H4 (cell line): Measurements from ENCODE around the gene IQCH. TPM values are rescaled to one million over a fixed set of nuclear protein-coding genes. Genes with fewer than 3 reads are reported as not detected.

Experiments used
- DNase-seq: peaks from one replicate; pipeline ENCODE4 v3.0.0-alpha.2; 2015; ENCODE audit warnings: low spot score
- total RNA-seq: library from RNA; depleted of rRNA; stranded (reverse); fragments of >200 nt; shearing (Covaris generic); gene quantifications from 2 replicates; pipeline ENCODE4 v1.2.3, GENCODE V29; 2014; rRNA removed

Gene IQCH
- total RNA-seq, 1 experiment from 2014 or later = 0.43 TPM

DNA sequence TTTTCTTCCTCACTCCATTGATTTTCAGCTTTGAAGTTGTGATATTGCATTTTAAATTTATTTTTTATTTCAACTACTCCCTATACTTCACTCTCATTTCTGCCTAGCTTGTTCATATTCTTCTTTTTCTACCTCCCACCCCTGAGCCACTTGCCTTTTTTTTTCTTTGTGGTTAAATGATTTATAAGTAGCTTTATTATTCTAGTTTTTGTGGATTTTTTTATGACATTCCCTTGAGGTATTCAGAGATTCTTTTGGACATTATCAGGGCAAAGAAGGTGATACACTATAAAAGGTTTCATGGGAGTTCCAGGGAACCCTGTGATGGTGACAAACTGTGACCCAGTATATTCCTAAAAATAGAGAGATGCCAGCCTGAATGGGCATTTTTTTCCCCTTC, 269.6 kb downstream of the IQCH start:
- no peak for DNase-seq

DNA sequence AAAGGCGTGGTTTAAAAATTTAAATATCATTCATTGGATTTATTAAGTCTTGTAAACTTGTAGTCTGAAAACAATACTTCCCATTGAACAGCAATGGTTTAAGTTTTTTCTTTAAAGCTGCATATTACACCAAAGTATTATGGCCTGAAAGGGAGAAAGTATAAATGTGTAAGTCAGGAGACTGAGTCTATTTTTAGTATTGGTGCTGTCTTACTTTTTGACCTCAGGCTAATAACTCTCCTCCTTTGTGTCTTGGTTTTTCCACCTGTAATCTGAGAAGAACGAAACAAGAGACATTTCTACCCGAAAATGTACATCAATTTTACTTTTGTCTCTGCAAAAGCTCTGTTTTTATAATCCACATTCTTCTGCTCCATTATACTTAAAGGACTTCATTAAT, 273.9 kb downstream of the IQCH start:
- no peak for DNase-seq

DNA sequence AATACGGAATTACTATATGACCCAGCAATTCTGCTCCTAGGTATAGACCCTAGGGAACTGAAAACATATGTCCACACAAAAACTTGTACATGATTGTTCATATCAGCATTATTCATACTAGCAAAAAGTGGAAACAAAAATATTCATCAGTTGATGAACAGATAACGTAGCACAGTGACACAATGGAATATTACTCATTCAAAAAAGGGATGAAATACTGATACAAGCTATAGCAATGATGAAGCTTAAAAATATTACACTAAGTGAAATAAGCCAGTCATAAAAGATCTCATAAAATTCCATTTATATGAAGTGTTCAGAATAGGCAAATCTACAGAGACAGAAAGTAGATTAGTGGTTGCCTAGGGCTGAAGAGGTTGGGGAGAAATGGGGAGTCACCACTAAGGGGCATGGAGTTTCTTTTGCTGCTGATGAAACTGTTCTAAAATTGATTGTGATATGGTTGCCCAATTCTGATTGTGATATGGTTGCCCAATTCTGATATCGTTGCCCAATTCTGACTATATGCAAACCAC, 276.9 kb downstream of the IQCH start:
- no peak for DNase-seq

DNA sequence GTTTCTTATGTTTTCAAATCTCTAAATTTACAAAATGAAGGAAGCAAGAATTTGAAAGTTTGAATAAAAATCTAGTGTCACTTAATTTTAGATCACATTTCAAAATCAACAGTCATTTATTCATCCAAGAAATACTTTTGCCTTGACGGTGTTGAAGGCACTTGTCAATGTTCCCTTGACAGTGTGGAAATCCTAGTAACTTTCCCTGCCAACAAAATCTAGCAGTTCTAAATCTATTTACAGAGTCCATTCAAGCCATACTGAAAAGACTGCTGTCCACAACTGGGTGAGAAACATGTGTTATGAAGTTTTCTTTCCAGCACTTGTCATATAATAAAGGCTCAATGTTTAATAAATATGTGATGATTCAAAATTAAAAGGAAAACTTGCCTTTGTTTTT, 279.3 kb downstream of the IQCH start:
- no peak for DNase-seq

DNA sequence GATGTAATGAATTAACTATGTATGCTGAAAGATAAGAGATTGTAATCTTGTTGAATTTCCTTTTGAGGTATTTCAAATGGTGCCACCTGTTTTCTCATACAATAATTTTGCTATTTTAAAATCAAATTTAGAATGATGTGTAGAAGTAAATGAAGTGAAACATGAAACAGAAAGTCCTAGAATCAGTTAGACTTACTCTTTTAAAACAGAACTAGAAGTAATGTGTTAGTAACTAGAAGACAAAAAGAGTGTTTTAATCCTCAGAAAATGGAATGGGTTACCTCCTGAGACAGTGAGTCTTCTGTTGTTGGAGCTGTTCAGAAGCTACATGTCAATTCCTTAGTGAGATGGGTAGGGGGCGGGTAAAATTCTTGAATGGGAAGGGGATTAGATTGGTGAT, 279.8 kb downstream of the IQCH start:
- no peak for DNase-seq

DNA sequence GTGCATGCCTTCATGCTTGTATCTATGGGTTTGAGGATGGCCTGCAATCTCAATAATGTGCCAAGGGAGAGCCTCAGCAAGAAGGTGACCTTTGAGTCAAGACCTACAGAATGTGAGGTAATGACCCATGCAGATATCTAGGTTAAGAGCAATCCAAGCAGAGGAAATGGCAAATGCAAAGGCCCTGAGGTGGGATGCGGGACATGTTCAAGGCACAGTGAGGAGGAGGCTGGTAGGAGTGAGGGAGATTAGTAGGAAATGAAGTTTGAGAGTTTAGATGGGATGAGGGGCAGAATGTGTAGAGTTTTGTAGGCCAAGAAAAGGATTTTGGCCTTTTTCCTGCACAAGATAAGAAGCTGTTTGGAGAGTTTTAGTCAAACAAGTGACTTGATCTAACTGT, 283.2 kb downstream of the IQCH start:
- no peak for DNase-seq

DNA sequence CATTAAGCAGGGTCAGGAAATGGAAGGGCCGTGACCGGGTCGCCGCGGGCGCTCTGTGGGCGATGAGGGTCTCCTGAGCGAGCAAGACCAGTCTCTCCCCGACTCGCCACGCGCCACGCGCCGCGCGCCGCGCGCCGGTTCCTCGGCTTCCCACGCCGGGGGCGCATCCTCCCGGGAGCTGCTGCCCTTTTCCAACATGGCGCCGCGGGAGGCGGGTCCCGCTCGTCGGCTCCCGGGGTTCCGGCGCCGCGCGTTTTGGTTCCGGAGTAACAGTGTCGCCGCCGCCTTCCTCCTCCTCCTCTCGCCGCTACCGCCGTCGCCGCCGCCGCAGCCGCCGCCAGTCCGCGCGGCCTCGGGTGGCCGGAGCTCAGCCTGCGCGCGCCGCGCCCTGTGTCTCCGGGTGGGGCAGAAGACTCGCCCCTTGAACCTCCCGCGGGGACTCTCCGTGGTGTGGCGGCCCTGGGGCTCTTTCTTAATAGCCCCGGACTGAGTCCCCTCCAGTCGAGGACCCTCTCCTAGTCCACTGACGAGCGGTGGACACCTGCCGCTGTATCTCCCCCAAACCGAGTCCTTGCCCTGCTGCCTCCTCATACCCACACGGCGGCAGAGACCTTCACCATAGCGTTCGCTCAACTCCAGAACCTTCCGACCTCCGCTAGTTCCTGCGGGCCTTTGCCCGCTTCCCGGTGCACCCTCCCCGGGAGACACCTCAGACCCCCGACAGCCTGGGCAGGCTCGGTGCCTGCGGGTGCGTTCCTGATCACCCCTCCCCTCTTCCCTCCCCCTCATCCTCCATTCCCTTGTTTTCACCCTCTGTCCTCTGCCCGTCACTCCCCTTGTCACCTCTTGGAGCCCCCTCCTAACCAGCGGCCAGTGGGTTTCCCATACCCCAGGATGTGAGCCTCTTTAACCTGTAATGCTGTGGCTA, 288.1 kb downstream of the IQCH start, which contains the start of gene MAP2K5:
MAP2K5 (plus strand) TSS at position 284 of the 928 bp plus-strand sequence; CDS start at position 917, 633 bp downstream.
- peak; percentile 24 for DNase-seq

DNA sequence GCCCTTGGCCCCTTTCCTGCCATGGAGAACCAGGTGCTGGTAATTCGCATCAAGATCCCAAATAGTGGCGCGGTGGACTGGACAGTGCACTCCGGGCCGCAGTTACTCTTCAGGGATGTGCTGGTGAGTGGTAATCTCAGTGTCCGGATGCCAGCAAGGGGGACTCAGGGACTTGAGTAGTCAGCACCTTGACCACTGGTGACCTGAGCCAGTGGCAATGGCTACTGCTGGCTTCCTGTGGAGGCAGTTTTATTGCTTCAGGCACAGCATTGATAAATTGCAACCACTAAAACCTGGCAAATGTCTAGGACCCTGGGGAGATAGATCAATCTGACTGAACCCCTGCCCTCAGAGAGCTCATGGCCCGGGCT, 288.7 kb downstream of the IQCH start:
- DNase-seq = no peak

DNA sequence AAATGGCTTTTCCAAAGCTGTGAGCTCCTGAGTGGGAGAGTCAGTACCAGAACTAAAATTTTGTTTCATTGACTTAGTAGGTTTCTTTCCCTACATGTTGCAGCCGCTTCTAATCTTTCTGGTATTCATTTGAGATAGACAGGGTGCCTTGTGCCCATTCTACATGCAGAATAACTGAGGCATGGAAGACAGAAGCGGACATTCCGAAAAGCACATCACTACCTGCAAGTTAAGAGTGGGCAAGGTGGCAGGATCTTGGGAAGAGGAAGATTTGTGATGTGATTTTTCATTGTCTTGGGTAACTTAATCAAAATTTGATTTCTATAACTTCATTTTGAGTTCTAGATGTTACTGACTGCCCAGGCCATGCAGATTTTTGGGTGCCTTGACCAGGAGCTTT, 289.9 kb downstream of the IQCH start:
- no peak for DNase-seq

DNA sequence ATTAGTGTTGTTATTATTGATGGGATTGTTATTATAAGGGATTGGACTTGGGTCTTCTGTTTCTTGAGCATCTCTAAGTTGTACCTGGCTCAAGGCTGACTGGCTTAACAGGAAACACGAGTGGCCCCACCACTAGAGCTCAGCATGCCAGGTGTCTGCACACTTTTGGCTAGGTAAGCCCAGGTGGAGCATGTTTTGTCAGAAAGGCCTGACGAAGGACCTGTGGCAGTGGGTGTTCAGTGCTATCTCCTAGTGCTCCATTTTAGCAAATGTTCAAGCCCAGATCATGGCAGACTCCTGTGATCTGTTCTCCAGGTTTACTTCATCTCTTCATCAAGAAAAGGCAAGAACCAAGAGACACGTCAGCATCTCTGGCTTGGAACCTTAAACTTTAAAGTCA, 291.3 kb downstream of the IQCH start:
- DNase-seq = no peak

DNA sequence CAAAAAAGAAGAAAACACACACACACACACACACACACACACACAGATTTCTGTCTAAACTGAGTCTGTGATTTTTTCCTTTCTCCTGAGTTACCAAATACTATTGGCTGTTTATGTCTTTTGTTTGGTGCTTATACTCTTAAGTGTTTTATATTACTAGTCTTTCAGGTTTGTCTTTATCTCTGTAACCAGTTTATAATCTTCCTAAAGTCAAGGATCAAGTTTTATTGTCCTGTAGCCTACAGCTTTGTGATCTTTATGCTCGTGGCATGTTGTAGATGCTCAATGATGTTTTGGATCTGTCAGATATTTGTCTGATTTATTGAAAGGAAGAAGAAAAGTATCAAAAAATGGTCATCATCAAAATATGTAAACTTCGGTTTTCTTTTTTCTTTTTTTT, 292.5 kb downstream of the IQCH start:
- no peak for DNase-seq

DNA sequence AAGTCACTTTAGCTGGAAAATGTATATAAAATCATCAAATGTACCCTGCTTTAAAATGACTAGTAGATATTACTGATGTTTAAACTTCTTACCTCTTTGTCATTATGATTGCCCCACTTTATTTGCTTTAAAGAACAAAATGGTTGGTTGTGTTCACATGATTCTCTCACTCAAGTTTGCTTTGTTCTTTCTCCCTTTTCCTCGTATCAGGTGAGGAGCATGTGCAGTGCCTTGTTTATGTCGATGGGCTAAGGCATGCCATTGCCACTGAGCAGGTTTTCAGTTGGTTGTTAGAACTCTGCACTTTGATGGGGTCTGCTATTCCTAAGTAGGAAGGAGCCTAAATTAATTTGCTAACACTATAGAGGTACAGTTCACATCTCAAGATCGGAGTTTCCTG, 293.2 kb downstream of the IQCH start:
- no peak for DNase-seq

DNA sequence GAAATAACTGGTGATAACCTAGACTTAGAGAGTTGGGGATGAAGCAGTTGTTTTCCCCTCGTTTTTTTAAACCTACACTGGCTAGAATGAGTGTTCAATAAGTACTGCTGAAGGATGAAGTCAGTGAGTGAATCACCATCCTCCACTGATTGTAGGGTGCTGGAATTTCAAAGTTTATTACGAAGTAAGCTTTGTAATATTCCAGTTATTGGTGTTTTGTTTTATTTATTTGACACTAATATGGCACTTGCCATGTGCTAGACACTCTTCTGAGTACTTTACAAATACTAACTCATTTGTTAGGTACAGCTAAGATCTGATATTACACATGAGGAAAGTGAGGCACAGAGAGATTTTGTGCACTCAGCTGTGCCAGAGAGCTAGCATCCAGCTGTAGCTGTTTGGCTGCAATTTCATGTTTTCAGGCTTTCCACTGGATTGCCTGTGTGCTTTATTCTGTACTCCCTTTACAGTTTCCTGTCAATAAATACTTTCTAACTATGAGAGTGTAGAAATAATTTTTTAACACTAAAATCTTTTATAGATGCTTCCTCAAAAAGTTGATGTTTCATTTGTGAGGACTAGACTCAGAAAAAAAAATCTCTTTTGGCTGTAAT, 293.8 kb downstream of the IQCH start:
- DNase-seq = no peak

DNA sequence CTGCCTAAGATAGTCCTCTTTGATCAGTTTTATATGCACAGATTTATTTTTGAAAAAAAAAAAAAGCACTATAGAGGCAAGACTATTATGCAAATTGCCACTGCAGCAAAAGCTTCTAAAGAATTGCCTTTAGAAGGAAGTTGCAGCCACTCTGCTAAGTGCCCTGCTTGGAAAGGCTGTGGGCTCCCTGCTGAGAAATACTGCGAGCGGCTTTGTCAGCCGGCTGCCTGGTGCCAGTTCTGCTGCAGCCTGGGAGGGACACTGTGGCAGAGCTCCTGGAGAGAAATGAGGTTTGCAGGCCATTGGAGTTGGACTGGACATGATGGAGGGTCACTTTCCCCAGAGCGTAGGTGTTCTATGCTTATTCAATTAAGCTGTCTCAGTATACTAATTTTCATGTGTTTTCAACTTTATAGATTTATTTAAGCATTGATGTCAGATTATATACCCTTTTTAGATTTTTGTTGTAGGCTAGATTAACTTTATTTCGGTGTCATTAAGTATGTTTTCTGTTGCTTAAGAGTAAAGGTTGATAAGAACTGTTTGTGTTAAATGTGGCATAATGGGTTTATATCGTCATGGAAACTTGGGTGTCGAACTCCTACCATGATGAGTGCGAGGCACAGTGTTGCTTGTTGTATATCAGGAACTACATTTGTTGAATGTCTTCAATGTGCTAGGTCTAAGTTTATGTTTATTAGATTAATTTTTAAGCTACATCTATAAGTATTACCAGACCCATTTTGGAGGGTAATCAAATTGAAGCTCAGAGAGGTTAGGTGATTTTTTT, 294.5 kb downstream of the IQCH start:
- DNase-seq = peak; percentile 9

DNA sequence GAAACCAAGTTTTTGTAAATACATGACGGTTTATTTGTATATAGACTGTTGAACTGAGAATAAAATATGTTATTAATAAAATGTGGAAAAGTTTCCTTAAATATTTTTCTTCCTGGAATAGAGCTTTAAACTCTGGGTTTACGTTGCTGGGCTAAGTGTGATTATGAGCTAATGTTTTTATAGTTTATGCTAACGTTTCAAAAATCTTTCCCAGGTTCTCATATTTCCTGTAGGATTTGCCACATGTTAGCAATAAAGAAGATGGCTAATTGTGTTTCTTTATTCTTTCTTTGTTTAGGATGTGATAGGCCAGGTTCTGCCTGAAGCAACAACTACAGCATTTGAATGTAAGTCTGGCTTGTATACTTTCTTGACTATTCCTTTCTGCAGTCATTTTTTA, 295.1 kb downstream of the IQCH start:
- no peak for DNase-seq

DNA sequence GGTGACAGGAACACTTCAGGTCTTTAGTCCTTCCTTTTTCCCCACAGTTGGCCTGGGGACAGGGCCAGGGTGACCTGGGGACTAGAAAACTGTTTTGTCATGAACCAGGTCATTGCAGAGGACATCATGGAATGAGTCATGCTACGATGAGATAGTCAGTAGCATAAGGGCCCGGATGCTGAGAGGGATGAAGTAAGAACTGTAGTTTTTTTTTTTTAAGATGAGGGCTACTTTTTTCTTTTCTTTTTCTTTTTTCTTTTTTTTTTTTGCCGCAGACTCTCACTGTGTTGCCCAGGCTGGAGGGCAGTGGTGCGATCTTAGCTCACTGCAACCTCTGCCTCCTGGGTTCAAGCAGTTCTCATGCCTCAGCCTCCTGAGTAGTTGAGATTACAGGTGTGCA, 295.9 kb downstream of the IQCH start:
- peak; percentile 29 for DNase-seq

DNA sequence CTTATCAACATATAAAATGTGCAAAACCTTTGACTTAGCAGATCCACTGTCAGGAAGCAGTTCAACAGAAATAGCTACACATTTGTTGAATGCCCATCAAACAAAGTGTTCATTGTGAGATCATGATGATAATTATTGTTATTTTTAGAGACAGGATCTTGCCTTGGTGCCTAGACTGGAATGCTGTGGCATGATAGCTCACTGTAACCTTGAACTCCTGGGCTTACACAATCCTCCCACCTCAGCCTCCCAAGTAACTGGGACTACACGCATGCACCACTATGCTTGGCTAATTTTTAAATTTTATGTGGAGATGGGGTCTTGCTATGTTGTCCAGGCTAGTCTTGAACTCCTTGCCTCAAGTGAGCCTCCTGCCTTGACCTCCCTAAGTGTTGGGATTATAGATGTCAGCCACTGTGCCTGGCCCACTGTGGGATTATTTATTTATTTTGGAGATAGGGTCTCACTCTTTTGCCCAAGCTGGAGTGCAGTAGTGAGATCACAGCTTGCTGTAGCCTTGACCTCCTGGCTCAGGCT, 296.7 kb downstream of the IQCH start:
- DNase-seq = no peak

Other genes with a start within 250 kb of the IQCH start
- 31.6 and 38.5 TPM in 2 replicates for gene SMAD3, start 189.2 kb upstream of the IQCH start, total RNA-seq
- gene AAGAB, start 125 bp upstream of the IQCH start, total RNA-seq = 65.8 and 87.8 TPM in 2 replicates